ENCODE results near the gene EIF2B5.

The EIF2B5 gene

DNA sequence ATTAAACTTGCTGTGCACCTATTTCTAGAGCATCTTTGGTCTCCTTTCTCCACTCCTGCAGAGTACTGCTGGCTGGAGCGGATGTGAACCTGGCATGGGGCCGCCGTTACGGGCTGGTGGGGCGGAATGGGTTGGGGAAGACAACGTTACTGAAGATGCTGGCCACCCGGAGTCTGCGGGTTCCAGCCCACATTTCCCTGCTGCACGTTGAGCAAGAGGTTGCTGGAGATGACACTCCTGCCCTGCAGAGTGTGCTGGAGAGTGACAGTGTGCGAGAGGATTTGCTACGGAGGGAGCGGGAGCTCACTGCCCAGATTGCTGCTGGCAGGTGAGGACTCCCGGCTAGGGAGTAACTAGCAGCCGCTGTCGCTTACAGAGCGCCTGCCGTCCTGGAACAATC lies 52.9 kb downstream of the EIF2B5 start:
- Histone ChIP-seq H3K27me3 (ENCODE audit: control insufficient read depth, insufficient read depth, low read length) (no peaks in the 10 kb centered on the region), H3K9ac (ENCODE audit: low read length) (no peak overlapping the region), H3K9me3 (ENCODE audit: control insufficient read depth, low read length) (no peaks in the 10 kb centered on the region), H3K36me3 (ENCODE audit: control insufficient read depth, insufficient read depth, low read length) (peaks cover 12% of the 10 kb centered on the region), H3K4me1 (ENCODE audit: control insufficient read depth, insufficient read depth, low read length) (peaks cover 15% of the 10 kb centered on the region), H3K4me3 (ENCODE audit: low read length) (no peak overlapping the region)

DNA sequence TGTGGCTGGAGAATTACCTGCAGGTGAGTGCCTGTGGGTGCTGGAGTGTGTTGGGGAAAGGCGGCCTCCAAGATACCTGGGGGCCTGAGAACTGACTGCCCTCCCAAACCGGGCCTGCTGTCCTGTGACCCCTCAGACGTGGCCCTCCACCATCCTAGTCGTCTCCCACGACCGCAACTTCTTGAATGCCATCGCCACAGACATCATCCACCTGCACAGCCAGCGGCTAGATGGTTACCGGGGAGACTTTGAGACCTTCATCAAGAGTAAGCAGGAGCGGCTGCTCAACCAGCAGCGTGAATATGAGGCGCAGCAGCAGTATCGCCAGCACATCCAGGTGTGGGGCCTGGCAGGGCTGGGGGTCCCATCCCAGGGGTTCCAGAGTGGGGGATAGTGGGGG lies 54.3 kb downstream of the EIF2B5 start:
- H3K9me3 ChIP-seq (ENCODE audit: control insufficient read depth, low read length), result no peaks in the 10 kb centered on the region
- H3K4me1 ChIP-seq (ENCODE audit: control insufficient read depth, insufficient read depth, low read length), result peaks cover 15% of the 10 kb centered on the region
- H3K27me3 ChIP-seq (ENCODE audit: control insufficient read depth, insufficient read depth, low read length), result no peaks in the 10 kb centered on the region
- peaks cover 19% of the 10 kb centered on the region for H3K36me3 ChIP-seq (ENCODE audit: control insufficient read depth, insufficient read depth, low read length)
- H3K9ac ChIP-seq (ENCODE audit: low read length), result no peak overlapping the region
- no peak overlapping the region for H3K4me3 ChIP-seq (ENCODE audit: low read length)

DNA sequence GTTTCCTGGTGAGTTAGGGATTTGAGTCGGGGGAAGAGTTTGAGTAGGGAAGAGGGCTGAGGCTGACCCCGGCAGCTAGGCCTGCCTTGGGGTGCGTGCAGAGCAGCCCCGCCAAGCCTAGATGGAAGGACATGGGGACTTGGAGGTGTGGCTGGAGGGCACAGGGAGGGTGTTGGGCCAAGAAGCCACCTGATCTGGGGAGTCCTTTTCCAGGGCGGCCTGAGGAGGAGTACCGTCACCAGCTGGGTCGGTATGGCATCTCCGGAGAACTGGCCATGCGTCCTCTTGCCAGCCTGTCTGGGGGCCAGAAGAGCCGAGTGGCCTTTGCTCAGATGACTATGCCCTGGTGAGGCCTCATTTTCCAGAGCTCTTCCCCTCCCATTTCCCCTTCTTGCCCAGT lies 57.7 kb downstream of the EIF2B5 start:
- Histone ChIP-seq H3K9ac (ENCODE audit: low read length) (no peak overlapping the region), H3K4me1 (ENCODE audit: control insufficient read depth, insufficient read depth, low read length) (no peaks in the 10 kb centered on the region), H3K4me3 (ENCODE audit: low read length) (no peak overlapping the region), H3K9me3 (ENCODE audit: control insufficient read depth, low read length) (no peaks in the 10 kb centered on the region), H3K27me3 (ENCODE audit: control insufficient read depth, insufficient read depth, low read length) (no peaks in the 10 kb centered on the region), H3K36me3 (ENCODE audit: control insufficient read depth, insufficient read depth, low read length) (peaks cover 19% of the 10 kb centered on the region)

DNA sequence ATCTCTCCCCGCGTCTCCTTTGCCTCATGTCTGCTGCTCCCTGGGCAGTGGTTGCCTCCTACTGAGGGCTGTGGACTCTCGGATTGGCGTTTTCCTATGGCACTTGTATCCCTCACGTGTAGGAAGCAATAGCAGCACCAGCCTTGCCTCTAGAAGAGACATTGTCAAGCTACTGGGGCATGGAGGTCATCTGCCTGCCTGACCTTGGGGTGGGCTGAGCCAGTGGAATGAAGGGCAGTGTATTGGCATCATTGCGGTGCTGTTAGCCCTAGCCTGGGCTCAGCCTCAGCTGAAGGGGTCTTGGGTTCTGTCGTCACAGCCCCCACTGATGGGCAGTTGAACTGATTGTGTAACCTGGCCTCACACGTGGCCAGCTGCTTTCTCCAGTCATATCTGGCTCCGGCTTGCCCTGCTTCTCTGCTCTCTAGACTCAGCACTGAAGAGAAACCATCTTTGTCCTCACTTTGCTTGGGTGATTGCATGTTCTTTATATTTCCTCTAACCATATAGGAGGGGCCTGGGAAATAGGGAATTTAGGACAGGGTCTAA lies 58.9 kb downstream of the EIF2B5 start:
- Histone ChIP-seq H3K27me3 (ENCODE audit: control insufficient read depth, insufficient read depth, low read length) (no peaks in the 10 kb centered on the region), H3K4me3 (ENCODE audit: low read length) (no peak overlapping the region), H3K4me1 (ENCODE audit: control insufficient read depth, insufficient read depth, low read length) (no peaks in the 10 kb centered on the region), H3K9me3 (ENCODE audit: control insufficient read depth, low read length) (no peaks in the 10 kb centered on the region), H3K36me3 (ENCODE audit: control insufficient read depth, insufficient read depth, low read length) (peaks cover 19% of the 10 kb centered on the region), H3K9ac (ENCODE audit: low read length) (no peak overlapping the region)
